ENCODE data around the gene RPS5.
"Not testable (repeated sequence)": the region's sequence is repeated elsewhere in the genome, so short reads cannot be mapped to it uniquely, and the experiment has no call there.

Gene RPS5

GRCh38 chr19:58386576-58387337 lies at the start of gene RPS5:
RPS5 (plus strand) TSS chr19:58387269; CDS start chr19:58388138, 869 bp downstream.
- DNase-seq = peak; percentile 96

GRCh38 chr19:58338336-58338735 lies 48.7 kb upstream of the RPS5 start:
- DNase-seq = no peak

DNA sequence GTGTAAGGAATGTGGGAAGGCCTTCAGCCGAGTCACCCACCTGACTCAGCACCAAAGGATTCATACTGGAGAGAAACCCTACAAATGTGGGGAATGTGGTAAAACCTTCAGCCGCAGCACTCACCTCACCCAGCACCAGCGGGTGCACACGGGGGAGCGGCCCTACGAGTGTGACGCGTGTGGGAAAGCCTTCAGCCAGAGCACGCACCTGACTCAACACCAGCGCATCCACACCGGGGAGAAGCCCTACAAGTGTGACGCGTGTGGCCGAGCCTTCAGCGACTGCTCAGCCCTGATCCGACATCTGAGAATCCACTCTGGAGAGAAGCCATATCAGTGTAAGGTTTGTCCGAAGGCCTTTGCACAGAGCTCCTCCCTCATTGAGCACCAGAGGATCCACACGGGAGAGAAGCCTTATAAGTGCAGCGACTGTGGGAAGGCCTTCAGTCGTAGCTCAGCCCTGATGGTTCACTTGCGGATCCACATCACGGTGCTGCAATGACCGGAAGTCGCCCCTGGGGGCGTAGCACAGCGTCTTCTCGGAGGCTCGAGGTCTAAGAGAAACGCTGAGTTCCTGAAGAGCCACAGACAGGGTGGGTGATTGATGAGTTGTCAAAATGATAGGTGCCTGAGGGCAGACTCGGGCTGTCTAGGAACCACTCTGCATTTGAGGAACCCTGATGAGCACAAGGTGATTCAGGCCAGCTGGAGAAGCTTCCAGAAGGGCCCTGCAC lies 48.1 kb upstream of the RPS5 start:
- no peak for DNase-seq

DNA sequence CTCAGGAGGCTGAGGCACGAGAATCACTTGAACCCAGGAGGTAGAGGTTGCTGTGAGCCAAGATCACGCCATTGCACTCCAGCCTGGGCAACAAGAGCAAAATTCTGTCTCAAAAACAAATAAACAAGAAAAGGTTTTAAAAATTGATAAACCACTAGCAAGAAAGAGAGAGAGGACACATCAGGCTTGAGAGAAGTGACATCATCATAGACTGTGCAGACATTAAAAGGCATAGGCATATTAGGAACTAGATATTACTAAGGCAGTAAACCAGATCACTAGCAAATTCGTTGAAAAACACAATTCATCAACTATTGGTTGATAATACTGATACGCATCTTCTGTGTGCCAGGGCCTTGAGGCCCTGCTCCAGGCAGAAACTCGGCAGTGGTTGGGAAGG lies 41.5 kb upstream of the RPS5 start:
- DNase-seq = no peak

GRCh38 chr19:58346961-58347929 lies 39.8 kb upstream of the RPS5 start:
- no peak for DNase-seq

GRCh38 chr19:58348080-58348479 lies 39.0 kb upstream of the RPS5 start:
- not testable (repeated sequence) for DNase-seq

GRCh38 chr19:58349590-58349989 lies 37.5 kb upstream of the RPS5 start:
- no peak for DNase-seq

GRCh38 chr19:58350001-58350861 lies 36.8 kb upstream of the RPS5 start:
- DNase-seq = no peak

- DNase-seq = no peak
These were observed 36.1 kb upstream of the RPS5 start for GRCh38 chr19:58350871-58351557.

- no peak for DNase-seq
These were observed 35.6 kb upstream of the RPS5 start for GRCh38 chr19:58351558-58351878.

GRCh38 chr19:58351990-58352755 lies 34.9 kb upstream of the RPS5 start:
- DNase-seq = no peak

DNA sequence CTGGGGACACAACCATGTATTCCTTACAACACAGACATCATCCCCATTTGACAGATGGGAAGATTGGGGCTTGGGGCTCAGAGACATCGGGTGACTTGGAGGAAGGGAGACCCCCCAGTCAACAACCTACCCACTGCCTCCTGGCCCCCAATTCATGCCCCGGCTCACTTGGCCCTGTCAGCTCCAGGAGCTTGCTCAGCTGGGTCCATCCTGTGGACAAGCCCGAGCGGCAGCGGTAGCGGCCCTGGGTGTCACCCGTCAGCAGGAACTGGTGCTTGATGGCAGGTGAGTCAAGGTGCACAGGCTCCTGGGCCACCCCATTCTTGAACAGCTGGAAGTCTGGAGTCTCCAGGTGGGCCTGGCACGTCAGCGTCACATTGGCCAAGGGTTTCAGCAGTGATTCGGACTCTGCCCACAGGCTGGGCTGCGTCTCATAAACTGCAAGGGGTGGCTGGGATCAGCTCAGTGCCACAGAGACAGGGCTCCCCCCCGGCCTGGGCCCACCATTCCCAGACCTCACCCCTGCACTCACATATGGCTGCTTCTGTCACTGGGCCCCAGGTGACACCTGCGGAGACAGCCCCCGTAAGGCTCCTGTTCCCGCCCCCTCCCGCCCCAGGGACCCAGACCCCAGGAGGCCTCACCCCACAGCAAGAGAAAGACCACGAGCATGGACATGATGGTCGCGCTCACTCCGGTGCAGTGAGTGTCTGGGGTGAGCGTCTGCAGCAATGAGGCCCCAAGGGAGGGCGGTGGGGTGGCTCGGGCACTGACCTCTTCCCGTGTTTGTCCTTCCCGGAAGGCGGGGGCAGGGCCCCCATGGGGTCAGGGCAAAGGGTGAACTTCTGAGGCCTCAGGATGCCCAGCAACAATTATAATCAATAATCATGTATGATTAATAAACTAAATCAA lies 34.1 kb upstream of the RPS5 start, which contains the start of gene A1BG:
Gene A1BG (minus strand): TSS at position 733 of the 912 bp plus-strand sequence. CDS start 55 bp downstream, at position 678.
- no peak for DNase-seq

- no peak for DNase-seq
These were observed 33.2 kb upstream of the RPS5 start for GRCh38 chr19:58353717-58354477.

- no peak for DNase-seq
These were observed 32.5 kb upstream of the RPS5 start for GRCh38 chr19:58354478-58355030.

DNA sequence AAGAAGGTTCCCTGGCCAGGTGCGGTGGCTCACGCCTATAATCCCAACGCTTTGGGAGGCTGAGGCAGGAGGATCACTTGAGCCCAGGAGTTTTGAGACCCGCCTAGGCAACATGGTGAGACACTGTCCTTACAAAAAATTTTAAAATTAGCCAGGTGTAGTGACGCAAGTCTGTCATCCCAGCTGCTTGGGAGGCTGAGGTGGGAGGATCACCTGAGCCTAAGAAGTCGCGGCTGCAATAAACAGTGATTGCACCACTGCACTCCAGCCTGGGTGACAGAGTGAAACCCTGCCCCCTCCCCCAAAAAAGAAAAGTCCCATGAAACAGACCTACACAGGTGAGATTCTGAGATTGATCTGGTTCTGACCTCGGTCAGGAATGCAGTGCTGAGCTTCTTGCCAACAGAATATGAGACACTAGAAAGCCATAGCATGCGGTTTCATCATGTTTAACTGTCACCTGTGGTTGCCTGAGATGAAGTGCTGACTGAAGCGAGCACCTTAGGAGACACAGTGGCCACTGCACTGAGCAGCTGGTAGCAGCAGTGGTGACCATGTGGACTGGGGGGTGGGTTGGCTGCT lies 31.8 kb upstream of the RPS5 start:
- no peak for DNase-seq

- no peak for DNase-seq
These were observed 30.9 kb upstream of the RPS5 start for GRCh38 chr19:58355908-58356765.

Measured in SHP77 treated with DMSO at 0.1 percent for 48 hours (cell line).